Adipose tissue (tissue), 3 donors: Measurements from ENCODE around the gene OSCP1. TPM values are rescaled to one million over a fixed set of nuclear protein-coding genes. Genes with fewer than 3 reads are reported as not detected.

Source experiments
- H3K27ac ChIP-seq: one replicate; pipeline ENCODE4 v1.5.1; 2013; ENCODE audit warnings: low read depth, low read length
- WGBS, 3 donors: extraction: QIAGEN DNeasy Blood & Tissue Kit; methylation state at CpG; one replicate each; pipeline ENCODE4 v1.1.7; 2013; 5-methylcytosine and 5-hydroxymethylcytosine counted together
- polyA plus RNA-seq, 3 donors: library from polyadenylated mRNA; stranded (reverse); fragments of 200-250 nt; gene quantifications; one replicate each; pipeline ENCODE4 v1.2.3, GENCODE V29; 2013
- donor health status: healthy with polysubstance abuse.
- donor health status: Bipolar disorder and iron deficiency.
- donor health status: healthy.

The OSCP1 gene
- polyA plus RNA-seq, 3 donors: 5.3 to 10.3 (median 6.5) TPM

DNA sequence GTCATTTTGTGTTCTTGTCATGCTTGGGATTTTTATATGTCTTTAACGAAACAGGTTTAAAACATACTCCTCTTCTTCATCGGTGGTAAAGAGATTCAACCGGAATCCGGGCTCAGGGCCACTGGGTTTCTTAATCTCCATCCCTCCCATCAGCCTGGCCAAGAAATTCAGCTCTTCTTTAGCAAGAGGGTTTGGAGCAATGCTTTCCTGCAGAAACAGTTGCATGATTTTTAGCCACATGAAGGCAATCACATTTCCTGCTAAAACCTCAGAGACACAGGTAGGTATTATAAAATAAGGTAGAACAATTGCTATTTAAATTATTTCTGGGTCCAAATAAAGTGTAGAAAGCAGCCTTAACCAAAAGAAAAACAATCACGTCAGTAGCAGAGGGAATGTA, 29.8 kb downstream of the OSCP1 start:
- H3K27ac ChIP-seq: no peak overlapping the region
- WGBS, 3 donors: 14 to 49% (median 22%) methylated on average over 5 of the region's 5 CpGs

- 64 to 83% (median 67%) methylated on average over 4 of the region's 4 CpGs for WGBS, 3 donors
- H3K27ac ChIP-seq: no peak overlapping the region
Measured at GRCh38 chr1:36419569-36419968, 30.7 kb downstream of the OSCP1 start.

DNA sequence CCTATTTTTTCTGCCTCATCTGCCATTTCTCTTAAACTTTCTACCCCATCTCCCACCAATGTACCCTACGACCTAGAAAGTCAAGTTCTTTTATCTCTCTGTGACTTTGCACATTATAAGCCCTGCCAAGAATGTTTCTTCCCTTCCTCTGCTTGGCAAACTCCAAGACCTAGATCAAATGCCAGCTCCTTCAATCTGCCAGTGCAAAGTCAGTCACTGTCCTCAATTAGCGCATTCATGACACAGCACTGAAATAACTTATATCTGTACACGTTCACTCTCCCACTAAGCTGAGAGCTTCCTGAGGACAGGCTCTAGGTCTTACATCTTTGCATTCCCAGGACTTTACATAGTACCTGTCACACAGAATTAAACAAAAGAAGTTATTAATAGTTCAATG, 31.1 kb downstream of the OSCP1 start:
- no peak overlapping the region for H3K27ac ChIP-seq
- WGBS, 3 donors: 68 to 75% (median 74%) methylated on average over 3 of the region's 3 CpGs

GRCh38 chr1:36417931-36418330, 32.3 kb downstream of the OSCP1 start:
- 80 to 87% (median 82%) methylated on average over 9 of the region's 9 CpGs for WGBS, 3 donors
- no peak overlapping the region for H3K27ac ChIP-seq

DNA sequence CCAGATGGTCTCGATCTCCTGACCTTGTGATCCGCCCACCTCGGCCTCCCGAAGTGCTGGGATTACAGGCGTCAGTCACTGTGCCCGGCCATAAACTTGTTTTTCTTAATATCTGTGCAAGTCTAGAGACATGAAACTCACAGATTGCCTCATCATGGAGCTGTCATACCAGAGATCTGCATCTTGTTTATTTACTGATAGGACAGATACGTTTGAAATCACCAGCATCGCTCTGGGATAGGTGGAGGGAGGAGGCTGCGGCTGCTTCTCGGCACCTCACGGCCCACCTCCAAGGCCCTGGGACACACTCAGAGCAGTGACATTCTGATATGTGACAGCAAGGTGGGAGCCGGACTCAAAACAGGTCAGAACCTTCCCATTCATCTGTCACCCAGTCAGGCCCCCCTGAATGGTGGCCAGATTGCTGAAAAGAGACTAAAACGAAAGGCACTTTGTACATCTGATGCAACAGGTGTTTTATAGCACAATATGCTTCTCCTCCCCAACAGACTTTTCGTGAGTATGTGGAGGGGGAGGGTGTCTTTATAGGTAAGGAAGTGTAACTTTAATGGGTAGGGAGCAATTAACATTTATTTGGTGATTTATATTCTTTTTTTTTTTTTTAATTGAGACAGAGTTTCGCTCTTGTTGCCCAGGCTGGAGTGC, 34.5 kb downstream of the OSCP1 start:
- no peak overlapping the region for H3K27ac ChIP-seq
- 81 to 87% (median 85%) methylated on average over 15 of the region's 15 CpGs for WGBS, 3 donors

GRCh38 chr1:36414384-36414783, 35.9 kb downstream of the OSCP1 start:
- WGBS, 3 donors: 89 to 93% (median 91%) methylated on average over 4 of the region's 4 CpGs
- no peak overlapping the region for H3K27ac ChIP-seq

DNA sequence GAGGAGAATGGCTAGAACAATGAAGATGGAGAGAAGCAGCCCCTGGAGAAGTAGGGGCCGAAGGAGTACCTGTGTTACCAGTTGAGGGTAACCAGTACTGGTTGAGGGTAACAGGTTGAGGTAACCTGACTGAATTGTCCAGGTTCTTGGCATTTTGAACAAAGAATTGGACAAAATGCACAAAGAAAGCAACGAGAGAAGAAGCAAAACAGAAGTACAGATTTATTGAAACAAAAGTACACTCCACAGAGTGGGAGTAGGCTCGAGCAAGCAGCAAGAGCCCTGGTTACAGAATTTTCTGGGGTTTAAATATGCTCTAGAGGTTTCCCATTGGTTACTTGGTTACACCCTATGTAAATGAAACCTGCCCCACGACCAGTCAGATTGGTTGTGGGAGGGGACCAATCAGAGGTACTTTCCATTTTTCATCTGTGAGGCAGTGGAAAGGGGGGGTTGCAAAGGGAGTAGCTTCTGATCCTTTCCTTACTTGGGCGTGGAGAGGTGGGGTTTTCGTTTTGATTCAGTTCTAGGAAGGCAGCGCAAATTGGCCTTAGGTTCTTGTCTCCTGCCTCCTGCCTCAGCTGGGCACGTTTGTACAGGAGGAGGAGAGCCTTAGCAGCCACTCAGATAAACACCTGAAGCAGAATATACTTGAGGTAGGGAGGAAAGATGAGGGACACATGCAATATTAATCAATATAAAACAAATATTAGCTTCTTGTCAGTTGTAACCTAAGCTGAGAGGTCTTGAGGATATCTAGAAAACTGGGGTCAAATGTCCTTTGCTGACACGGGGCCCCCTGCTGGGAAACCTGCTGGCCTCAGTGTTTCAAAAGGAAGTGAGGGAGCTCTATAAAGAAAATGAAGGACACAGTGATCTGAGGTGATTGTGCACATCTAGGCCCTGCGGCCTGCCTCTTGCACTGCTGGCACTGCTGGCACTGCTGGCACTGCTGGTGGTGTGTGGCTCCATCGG, 38.3 kb downstream of the OSCP1 start:
- 51 to 64% (median 53%) methylated on average over 11 of the region's 11 CpGs for WGBS, 3 donors
- no peak overlapping the region for H3K27ac ChIP-seq

GRCh38 chr1:36408479-36408878, 41.8 kb downstream of the OSCP1 start:
- 70 to 90% (median 71%) methylated on average over 2 of the region's 2 CpGs for WGBS, 3 donors
- H3K27ac ChIP-seq: no peak overlapping the region

GRCh38 chr1:36406440-36406839, 43.8 kb downstream of the OSCP1 start:
- 88 to 100% (median 97%) methylated on average over 1 of the region's 1 CpG for WGBS, 3 donors

DNA sequence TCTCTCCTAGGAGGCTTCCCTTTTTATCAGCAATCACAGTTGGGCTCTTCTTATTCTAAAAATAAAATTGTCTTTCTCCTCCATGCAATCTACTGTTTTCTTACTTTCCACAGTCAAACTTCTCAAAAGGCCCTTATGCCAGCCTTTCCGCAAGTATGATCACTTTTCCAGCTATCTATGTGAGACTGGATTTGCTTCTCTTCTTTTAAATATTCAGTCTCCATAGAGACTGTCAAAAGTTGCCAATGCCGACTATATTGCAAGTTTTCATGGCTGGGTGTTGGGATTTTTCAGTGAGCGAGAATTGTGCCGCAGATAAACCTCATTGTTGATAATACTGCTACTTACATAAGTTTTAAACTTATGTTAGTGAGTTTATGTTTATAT, 47.8 kb downstream of the OSCP1 start:
- WGBS, 3 donors: 91 to 93% (median 91%) methylated on average over 4 of the region's 4 CpGs
- H3K27ac ChIP-seq: no peak overlapping the region

More at GRCh38 chr1:36406440-36406839, 43.8 kb downstream of the OSCP1 start:
- no peak overlapping the region for H3K27ac ChIP-seq

GRCh38 chr1:36401602-36402503, 48.4 kb downstream of the OSCP1 start:
- H3K27ac ChIP-seq: no peak overlapping the region
- 90 to 93% (median 93%) methylated on average over 12 of the region's 12 CpGs for WGBS, 3 donors

GRCh38 chr1:36400825-36401601, 49.2 kb downstream of the OSCP1 start:
- H3K27ac ChIP-seq: peak overlapping the region; percentile 64
- 48 to 74% (median 53%) methylated on average over 22 of the region's 22 CpGs for WGBS, 3 donors

DNA sequence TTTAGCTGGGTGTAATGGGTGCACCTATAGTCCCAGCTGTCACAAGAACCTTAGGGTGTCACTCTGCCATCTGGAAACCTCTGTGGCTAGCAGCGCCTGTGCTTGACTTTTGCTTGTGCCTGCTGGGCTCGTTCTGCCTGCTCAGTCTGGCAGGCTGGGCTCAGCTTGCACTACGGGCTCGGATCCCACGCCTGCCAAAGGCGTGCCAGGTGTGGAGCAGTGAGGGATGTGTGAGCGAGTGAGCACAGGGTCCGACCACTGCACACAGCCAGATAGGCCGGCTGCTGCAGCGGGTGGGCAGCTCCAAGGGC, 49.8 kb downstream of the OSCP1 start:
- WGBS, 3 donors: 85 to 91% (median 90%) methylated on average over 10 of the region's 10 CpGs
- H3K27ac ChIP-seq: no peak overlapping the region

- peak overlapping the region; percentile 63 for H3K27ac ChIP-seq
- 82 to 91% (median 87%) methylated on average over 7 of the region's 7 CpGs for WGBS, 3 donors
Measured at GRCh38 chr1:36398370-36398977, 51.8 kb downstream of the OSCP1 start.

DNA sequence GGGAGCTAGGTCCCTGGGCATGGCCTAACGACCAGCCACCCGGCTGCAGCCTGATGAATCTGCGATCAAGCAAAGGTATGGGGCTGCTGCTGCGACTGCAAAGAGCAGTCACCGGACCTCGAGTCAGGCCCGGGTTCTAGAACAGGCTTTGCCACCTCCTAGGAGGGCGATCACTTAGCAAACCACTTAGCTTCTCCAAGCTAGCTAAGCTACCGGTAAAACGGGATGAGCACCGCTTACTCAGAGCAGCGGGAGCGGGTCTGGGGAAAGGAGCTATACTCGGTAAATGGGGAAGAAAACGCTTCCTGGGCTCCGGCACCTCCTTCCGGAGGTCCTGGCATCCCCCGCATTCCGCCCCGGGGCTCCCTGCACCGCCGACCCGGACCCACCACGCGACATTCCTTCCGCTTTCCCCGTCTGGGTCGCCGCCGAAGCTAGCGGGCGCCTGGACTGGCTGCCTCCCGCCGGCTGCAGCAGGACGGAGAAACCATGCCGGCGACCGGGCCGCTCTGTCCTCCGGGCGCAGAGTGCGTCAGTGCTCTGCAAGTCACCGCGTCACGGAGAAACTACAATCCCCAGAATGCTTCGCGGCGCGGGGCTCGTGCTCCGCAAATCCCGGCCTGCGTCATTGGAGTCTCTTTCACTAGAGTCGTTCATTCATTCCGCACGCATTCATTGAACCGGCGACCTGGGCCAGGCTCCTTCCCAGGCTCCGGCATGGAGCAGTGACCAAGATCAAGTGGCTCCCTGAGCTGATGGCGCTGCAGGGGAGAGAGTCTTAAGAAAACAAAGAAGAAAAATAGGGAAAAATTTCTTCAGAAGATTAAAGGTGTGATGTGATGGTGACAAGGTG, 52.6 kb downstream of the OSCP1 start, which contains the start of gene LSM10:
Gene LSM10, minus strand, starts transcription at position 531 of the 853 bp plus-strand sequence. CDS start 3,779 bp downstream, outside the sequence.
- WGBS, 3 donors: 0 to 1% (median 0%) methylated on average over 59 to 60 of the region's 60 CpGs
- peak within 1 kb of the TSS; percentile 63 for H3K27ac ChIP-seq

DNA sequence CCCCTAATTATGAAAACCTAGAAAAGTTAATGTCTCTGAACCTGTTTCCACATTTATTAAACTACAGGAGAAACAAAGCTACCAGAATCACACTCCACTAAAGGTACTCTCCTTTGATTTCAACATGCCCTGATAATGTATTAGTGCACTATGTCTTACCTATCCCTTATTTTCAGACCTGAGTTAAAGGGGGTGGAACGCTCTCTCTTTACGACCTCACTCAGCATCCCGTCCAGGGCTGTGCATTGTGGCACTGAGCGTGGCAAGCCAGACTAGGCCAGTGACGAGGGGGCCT, 53.2 kb downstream of the OSCP1 start:
- H3K27ac ChIP-seq: peak overlapping the region; percentile 63
- 3 to 8% (median 4%) methylated on average over 5 of the region's 5 CpGs for WGBS, 3 donors

GRCh38 chr1:36396359-36396758, 53.9 kb downstream of the OSCP1 start:
- WGBS, 3 donors: 67 to 87% (median 78%) methylated on average over 6 of the region's 6 CpGs
- no peak overlapping the region for H3K27ac ChIP-seq
